ENCODE data around the gene CCDC14.
A peak's percentile ranks its signal among the peaks of the same experiment; 100 is the strongest.
"Not testable (repeated sequence)": the region's sequence is repeated elsewhere in the genome, so short reads cannot be mapped to it uniquely, and the experiment has no call there.

CCDC14 gene

GRCh38 chr3:123960781-123961507 is at the start of gene CCDC14:
Gene CCDC14, minus strand, starts transcription at chr3:123961229. Its CDS starts 56 bp downstream, at chr3:123961173.
- peak; percentile 97 for DNase-seq

- not testable (repeated sequence) for DNase-seq
Measured at GRCh38 chr3:124008321-124008720, 47.3 kb upstream of the CCDC14 start.

- DNase-seq = no peak
Measured at GRCh38 chr3:124007186-124007585, 46.2 kb upstream of the CCDC14 start.

GRCh38 chr3:124002405-124003079 is 41.5 kb upstream of the CCDC14 start:
- DNase-seq = not testable (repeated sequence)

GRCh38 chr3:124001366-124001765 is 40.3 kb upstream of the CCDC14 start:
- not testable (repeated sequence) for DNase-seq

GRCh38 chr3:123997543-123997942 is 36.5 kb upstream of the CCDC14 start:
- DNase-seq = no peak

GRCh38 chr3:123993818-123994217 is 32.8 kb upstream of the CCDC14 start:
- DNase-seq = no peak

- DNase-seq = not testable (repeated sequence)
Measured at GRCh38 chr3:123991730-123992588, 30.9 kb upstream of the CCDC14 start, which contains the start of gene ROPN1. Gene ROPN1, minus strand, starts transcription at chr3:123992124. Its CDS starts 11,643 bp downstream, at chr3:123980481.

GRCh38 chr3:123986427-123986826 is 25.4 kb upstream of the CCDC14 start:
- no peak for DNase-seq

GRCh38 chr3:123984957-123985356 is 23.9 kb upstream of the CCDC14 start:
- DNase-seq = no peak

- DNase-seq = no peak
Measured at GRCh38 chr3:123984350-123984749, 23.3 kb upstream of the CCDC14 start.

- DNase-seq = not testable (repeated sequence)
Measured at GRCh38 chr3:123981317-123981716, 20.3 kb upstream of the CCDC14 start.

- no peak for DNase-seq
Measured at GRCh38 chr3:123980539-123980938, 19.5 kb upstream of the CCDC14 start.

GRCh38 chr3:123979525-123980501 is 18.8 kb upstream of the CCDC14 start:
- DNase-seq = peak; percentile 44

- DNase-seq = not testable (repeated sequence)
Measured at GRCh38 chr3:123976904-123977303, 15.9 kb upstream of the CCDC14 start.

GRCh38 chr3:123976181-123976898 is 15.3 kb upstream of the CCDC14 start:
- not testable (repeated sequence) for DNase-seq

GRCh38 chr3:123975030-123975429 is 14.0 kb upstream of the CCDC14 start:
- not testable (repeated sequence) for DNase-seq

- DNase-seq = no peak
Measured at GRCh38 chr3:123971406-123971805, 10.4 kb upstream of the CCDC14 start.

GRCh38 chr3:123967260-123967659 is 6.2 kb upstream of the CCDC14 start:
- not testable (repeated sequence) for DNase-seq

GRCh38 chr3:123966799-123967198 is 5.8 kb upstream of the CCDC14 start:
- DNase-seq = not testable (repeated sequence)

GRCh38 chr3:123964793-123965192 is 3.8 kb upstream of the CCDC14 start:
- DNase-seq = not testable (repeated sequence)

Measured in NCI-H446 treated with DMSO at 0.1 percent for 48 hours (cell line).